Parathyroid adenoma (tissue), 2 donors: ENCODE measurements around the gene AFG1L.

ENCODE experiments used
- H2AFZ ChIP-seq: fragments of 300-600 bp; sonication (generic); one replicate; pipeline ENCODE4 v1.7.0; 2017; ENCODE audit warnings: antibody characterized with exemption, mild to moderate bottlenecking
- H3K27ac ChIP-seq: fragments of 300-600 bp; sonication (generic); one replicate; pipeline ENCODE4 v1.7.0; 2017
- H3K27me3 ChIP-seq: fragments of 300-600 bp; sonication (generic); one replicate; pipeline ENCODE4 v1.7.0; 2017; ENCODE audit warnings: low read length; ENCODE audit not compliant: control insufficient read depth, insufficient read depth
- H3K36me3 ChIP-seq: fragments of 300-600 bp; sonication (generic); one replicate; pipeline ENCODE4 v1.7.0; 2017; ENCODE audit warnings: low read length; ENCODE audit not compliant: control insufficient read depth, insufficient read depth
- H3K4me1 ChIP-seq: fragments of 300-600 bp; sonication (generic); one replicate; pipeline ENCODE4 v1.7.0; 2017; ENCODE audit warnings: control low read depth
- H3K4me2 ChIP-seq: fragments of 300-600 bp; sonication (generic); one replicate; pipeline ENCODE4 v1.7.0; 2017; ENCODE audit warnings: low read length
- H3K4me3 ChIP-seq: fragments of 300-600 bp; sonication (generic); one replicate; pipeline ENCODE4 v1.7.0; 2017; ENCODE audit warnings: low read depth, low read length
- H3K79me2 ChIP-seq: fragments of 300-600 bp; sonication (generic); one replicate; pipeline ENCODE4 v1.7.0; 2017; ENCODE audit warnings: control low read depth
- H3K9ac ChIP-seq: fragments of 300-600 bp; sonication (generic); one replicate; pipeline ENCODE4 v1.7.0; 2017; ENCODE audit warnings: mild to moderate bottlenecking
- H3K9me3 ChIP-seq: fragments of 300-600 bp; sonication (generic); one replicate; pipeline ENCODE4 v1.7.0; 2017; ENCODE audit warnings: low read length; ENCODE audit not compliant: control insufficient read depth
- CTCF ChIP-seq: fragments of 300-600 bp; sonication (generic); IDR thresholded peaks from one replicate; pipeline ENCODE4 v1.7.0; 2017; ENCODE audit warnings: antibody characterized with exemption, mild to moderate bottlenecking
- donor health status: primary hyperparathyroidism.

AFG1L gene

GRCh38 chr6:108463784-108464183 is 168.9 kb downstream of the AFG1L start:
- Histone ChIP-seq H3K27me3 (no peaks in the 10 kb centered on the region), H3K36me3 (no peaks in the 10 kb centered on the region), H3K27ac (no peak overlapping the region), H3K9me3 (no peaks in the 10 kb centered on the region), H2AFZ (no peak overlapping the region), H3K4me2 (no peak overlapping the region), H3K4me1 (no peaks in the 10 kb centered on the region), H3K79me2 (no peaks in the 10 kb centered on the region), H3K4me3 (no peak overlapping the region), H3K9ac (no peak overlapping the region)
- TF ChIP-seq CTCF = no peak

- Histone ChIP-seq H3K4me1 (no peaks in the 10 kb centered on the region), H3K9me3 (no peaks in the 10 kb centered on the region), H3K36me3 (no peaks in the 10 kb centered on the region), H3K4me2 (no peak overlapping the region), H2AFZ (no peak overlapping the region), H3K9ac (no peak overlapping the region), H3K79me2 (no peaks in the 10 kb centered on the region), H3K27ac (no peak overlapping the region), H3K4me3 (no peak overlapping the region), H3K27me3 (no peaks in the 10 kb centered on the region)
- TF ChIP-seq CTCF = no peak
Observed at GRCh38 chr6:108464418-108465097, 169.7 kb downstream of the AFG1L start.

GRCh38 chr6:108465098-108465495 is 170.2 kb downstream of the AFG1L start:
- no peak for TF ChIP-seq CTCF
- H3K4me2 ChIP-seq = no peak overlapping the region

GRCh38 chr6:108468346-108468745 is 173.5 kb downstream of the AFG1L start:
- Histone ChIP-seq H3K9me3 (no peaks in the 10 kb centered on the region), H3K79me2 (no peaks in the 10 kb centered on the region), H3K9ac (no peak overlapping the region), H3K4me3 (no peak overlapping the region), H3K36me3 (no peaks in the 10 kb centered on the region), H3K27ac (no peak overlapping the region), H3K4me1 (no peaks in the 10 kb centered on the region), H3K4me2 (no peak overlapping the region), H2AFZ (no peak overlapping the region), H3K27me3 (no peaks in the 10 kb centered on the region)
- TF ChIP-seq CTCF = no peak

More at GRCh38 chr6:108465098-108465495, 170.2 kb downstream of the AFG1L start:
- Histone ChIP-seq H3K79me2 (no peaks in the 10 kb centered on the region), H3K27ac (no peak overlapping the region), H3K4me1 (no peaks in the 10 kb centered on the region), H3K36me3 (no peaks in the 10 kb centered on the region), H3K9me3 (no peaks in the 10 kb centered on the region), H2AFZ (no peak overlapping the region), H3K4me3 (no peak overlapping the region), H3K9ac (no peak overlapping the region), H3K27me3 (no peaks in the 10 kb centered on the region)

- H3K36me3 ChIP-seq = no peaks in the 10 kb centered on the region
- no peak overlapping the region for H2AFZ ChIP-seq
- no peaks in the 10 kb centered on the region for H3K4me1 ChIP-seq
- H3K27me3 ChIP-seq = no peaks in the 10 kb centered on the region
- no peak overlapping the region for H3K27ac ChIP-seq
- H3K4me3 ChIP-seq = no peak overlapping the region
- no peak for TF ChIP-seq CTCF
- no peaks in the 10 kb centered on the region for H3K79me2 ChIP-seq
- H3K9ac ChIP-seq = no peak overlapping the region
- no peaks in the 10 kb centered on the region for H3K9me3 ChIP-seq
- H3K4me2 ChIP-seq = no peak overlapping the region
Observed at GRCh38 chr6:108469316-108469715, 174.5 kb downstream of the AFG1L start.
